GM12878 (cell line): Measurements from ENCODE around the gene MAPKAPK3. TPM values are rescaled to one million over a fixed set of nuclear protein-coding genes. Genes with fewer than 3 reads are reported as not detected.

Experiments used
- ATAC-seq: fragments of 200-7000 bp; cut with Tn5 transposase; 3 replicates; pipeline ENCODE4 v1.9.1; 2020; ENCODE audit warnings: mild to moderate bottlenecking, moderate library complexity
- BruUV-seq: library from RNA; stranded (reverse); fragments of 400-500 nt; replicated peaks from 2 replicates; lab custom pipeline; 2021; lab: Mats Ljungman, UMichigan
- CTCF ChIA-PET: fragments of 300-600 bp; sonication (Branson Sonifier 250); formaldehyde crosslinking; extraction: SDS; loops from one replicate; lab custom pipeline; 2021; ENCODE audit warnings: inconsistent platforms; lab: Yijun Ruan, JAX
- POLR2A ChIA-PET: fragments of 350-600 bp; formaldehyde crosslinking; extraction: SDS; loops from one replicate; lab custom pipeline; 2021; ENCODE audit warnings: inconsistent platforms; lab: Charles Lee
- RAD21 ChIA-PET: fragments of 300-600 bp; sonication (Branson Sonifier 250); formaldehyde crosslinking; loops from one replicate; lab custom pipeline; 2023; ENCODE audit warnings: antibody characterized with exemption; ENCODE audit not compliant: unreplicated experiment; lab: Charles Lee
- SMC1A ChIA-PET: fragments of 300-600 bp; sonication (Branson Sonifier 250); formaldehyde crosslinking; loops from one replicate; lab custom pipeline; 2023; ENCODE audit not compliant: unreplicated experiment, uncharacterized antibody; lab: Charles Lee
- DNase-seq: peaks from one replicate; pipeline ENCODE4 v3.0.0-alpha.2; 2011; ENCODE audit warnings: low read depth, low spot score
- FAIRE-seq: peaks from 3 replicates; lab custom pipeline; 2011; peaks lifted over from hg19 to GRCh38; lab: Jason Lieb, UNC
- H2AFZ ChIP-seq: 2 replicates; pipeline ENCODE4 v1.6.0; 2011; ENCODE audit warnings: low read depth, low read length, control low read depth; ENCODE audit not compliant: control insufficient read depth
- H3K27ac ChIP-seq: 2 replicates; pipeline ENCODE4 v1.5.1; 2011; ENCODE audit warnings: control low read depth; ENCODE audit not compliant: control insufficient read depth, insufficient read depth
- H3K27me3 ChIP-seq, 2 experiments: replicated peaks in 1 of 2; 2 replicates each; pipeline versions ENCODE4 v1.6.0 to v1.6.1; 2011; ENCODE audit warnings: low read length in 1 of 2; ENCODE audit not compliant: control insufficient read depth in 2 of 2, insufficient read depth in 2 of 2
- H3K36me3 ChIP-seq, 2 experiments: 2 replicates each; pipeline ENCODE4 v1.5.1; 2011; ENCODE audit warnings: low read length in 1 of 2; ENCODE audit not compliant: control insufficient read depth in 2 of 2, insufficient read depth in 2 of 2
- H3K4me1 ChIP-seq: 2 replicates; pipeline ENCODE4 v1.6.1; 2011; ENCODE audit warnings: mild to moderate bottlenecking, low read length, moderate library complexity, mixed read lengths; ENCODE audit not compliant: control insufficient read depth, insufficient read depth
- H3K4me2 ChIP-seq: 2 replicates; pipeline ENCODE4 v1.6.0; 2011; ENCODE audit warnings: control low read depth; ENCODE audit not compliant: control insufficient read depth, insufficient read depth
- H3K4me3 ChIP-seq: fragments of 200-600 bp; sonication (generic); 2 replicates; pipeline ENCODE4 v1.5.1; 2016
- H3K79me2 ChIP-seq: 2 replicates; pipeline ENCODE4 v1.6.0; 2011; ENCODE audit warnings: low read length; ENCODE audit not compliant: control insufficient read depth, insufficient read depth
- H3K9ac ChIP-seq: 2 replicates; pipeline ENCODE4 v1.8.0; 2011; ENCODE audit warnings: low read length, control low read depth, mixed read lengths; ENCODE audit not compliant: control insufficient read depth, insufficient read depth
- H3K9me3 ChIP-seq: replicated peaks from 3 replicates; pipeline ENCODE4 v1.5.1; 2011; ENCODE audit warnings: mild to moderate bottlenecking, low read length; ENCODE audit not compliant: control insufficient read depth, insufficient read depth
- H4K20me1 ChIP-seq: 2 replicates; pipeline ENCODE4 v1.6.0; 2011; ENCODE audit not compliant: control insufficient read depth, insufficient read depth
- BCL3 ChIP-seq: IDR thresholded peaks from 2 replicates; pipeline ENCODE4 v1.6.1; 2011; ENCODE audit warnings: borderline replicate concordance, low read depth, mild to moderate bottlenecking, moderate library complexity, low read length; ENCODE audit not compliant: insufficient read depth, poor library complexity, severe bottlenecking
- HDAC2 ChIP-seq: fragments of 200-600 bp; sonication (generic); IDR thresholded peaks from 2 replicates; pipeline ENCODE4 v1.6.1; 2017
- JUND ChIP-seq: IDR thresholded peaks from 2 replicates; pipeline ENCODE4 v1.6.1; 2012; ENCODE audit warnings: low read depth, mild to moderate bottlenecking, low read length, improper control_type of control experiment, moderate library complexity
- KAT2A ChIP-seq: conservative IDR thresholded peaks from 2 replicates; pipeline ENCODE4 v1.6.1; 2011; ENCODE audit warnings: low read depth, low read length; ENCODE audit not compliant: control insufficient read depth
- KLF5 ChIP-seq: fragments of 450-650 bp; IDR thresholded peaks from 2 replicates; pipeline ENCODE4 v1.6.1; 2014; ENCODE audit warnings: mild to moderate bottlenecking; ENCODE audit not compliant: partially characterized antibody
- MYC ChIP-seq: IDR thresholded peaks from 2 replicates; pipeline ENCODE4 v1.6.1; 2011; ENCODE audit warnings: mild to moderate bottlenecking, low read length, moderate library complexity, inconsistent platforms; ENCODE audit not compliant: insufficient read depth, insufficient replicate concordance, insufficient read length, severe bottlenecking
- PAX8 ChIP-seq: fragments of 450-650 bp; IDR thresholded peaks from 2 replicates; pipeline ENCODE4 v1.6.1; 2017; ENCODE audit warnings: mild to moderate bottlenecking, moderate library complexity
- POLR2AphosphoS5 ChIP-seq: IDR thresholded peaks from 2 replicates; pipeline ENCODE4 v1.6.1; 2011; ENCODE audit warnings: mild to moderate bottlenecking, low read length, inconsistent platforms
- SIN3A ChIP-seq: IDR thresholded peaks from 2 replicates; pipeline ENCODE4 v1.6.1; 2012; ENCODE audit warnings: low read depth, low read length, improper control_type of control experiment
- SMC3 ChIP-seq: IDR thresholded peaks from 2 replicates; pipeline ENCODE4 v1.6.1; 2011; ENCODE audit warnings: low read length, improper control_type of control experiment, borderline replicate concordance
- SUZ12 ChIP-seq: fragments of 200-600 bp; sonication (generic); IDR thresholded peaks from one replicate; pipeline ENCODE4 v1.6.1; 2018; ENCODE audit warnings: antibody characterized with exemption, mild to moderate bottlenecking; ENCODE audit not compliant: unreplicated experiment
- TARDBP ChIP-seq: IDR thresholded peaks from 2 replicates; pipeline ENCODE4 v1.6.1; 2016; ENCODE audit warnings: borderline replicate concordance
- ZNF217 ChIP-seq: fragments of 450-650 bp; IDR thresholded peaks from 2 replicates; pipeline ENCODE4 v1.6.1; 2017; ENCODE audit warnings: antibody characterized with exemption, mild to moderate bottlenecking
- ZNF622 ChIP-seq: fragments of 450-650 bp; IDR thresholded peaks from 2 replicates; pipeline ENCODE4 v1.6.1; 2017; ENCODE audit warnings: mild to moderate bottlenecking, inconsistent platforms
- WGBS: methylation state at CpG from one replicate; pipeline ENCODE4 v1.1.6; 2016; ENCODE audit warnings: low lambda C conversion rate; ENCODE audit not compliant: insufficient replicate concordance, insufficient coverage; ENCODE audit errors: missing lambda C conversion rate; 5-methylcytosine and 5-hydroxymethylcytosine counted together
- in situ Hi-C: fragments of 300-500 bp; cut with MboI; formaldehyde crosslinking; loops from 9 replicates; pipeline ENCODE4 v1.14.3; 2018; ENCODE audit warnings: mixed read lengths
- intact Hi-C: fragments of 100-400 bp; cut with micrococcal nuclease; formaldehyde crosslinking; loops from one replicate; pipeline ENCODE4 v1.14.2; 2022; ENCODE audit not compliant: unreplicated experiment
- polyA plus RNA-seq, 11 experiments: library from polyadenylated mRNA; depleted of rRNA in 4 of 11; unstranded in 6 of 11; stranded (reverse) in 5 of 11; fragments of >200 nt; fragmentation: Nextera tagmentation in 4 of 11; fragmentation: Illumina TruSeq in 1 of 11; extraction: Ambion mirVana in 4 of 11; extraction: Trizol in 1 of 11; gene quantifications; 1 replicate in 1 of 11; 2 replicates in 10 of 11; pipeline versions ENCODE4 v1.2.1 to v1.2.3, GENCODE V29; 2011 to 2016; ENCODE audit warnings: inconsistent platforms in 2 of 11, missing spikeins in 2 of 11, low read depth in 1 of 11
- total RNA-seq, 4 experiments: library from RNA; depleted of rRNA in 3 of 4; stranded (reverse); fragments of >200 nt in 3 of 4; fragmentation: Illumina TruSeq in 1 of 4; extraction: Trizol in 1 of 4; gene quantifications; 2 replicates each; pipeline versions ENCODE4 v1.2.1 to v1.2.3, GENCODE V29; 2013 to 2021
- TF ChIP-seq, protein P1 (sequence below): fragments of 450-650 bp; IDR thresholded peaks from 2 replicates; pipeline ENCODE4 v1.6.1; 2016; ENCODE audit warnings: mild to moderate bottlenecking
- TF ChIP-seq, protein P2 (sequence below): IDR thresholded peaks from 2 replicates; pipeline ENCODE4 v1.6.1; 2011; ENCODE audit warnings: low read depth, low read length, improper control_type of control experiment, borderline replicate concordance
- TF ChIP-seq, protein P3 (sequence below): fragments of 450-650 bp; IDR thresholded peaks from 2 replicates; pipeline ENCODE4 v1.6.1; 2017; ENCODE audit warnings: antibody characterized with exemption, mild to moderate bottlenecking, moderate library complexity

The MAPKAPK3 gene
- total and polyA plus RNA-seq, 10 of the 15 experiments (the other 5 are each of a cell fraction or from before 2014, with no cell fraction given): 7.9 to 66.0 (median 39.0) TPM

- ChIA-PET POLR2A (no interaction called here), SMC1A (interaction anchor here (8.0 kb wide), 1 partner anchor 40 kb away, joined by 81 read pairs; the partner anchor contains the start of gene MAPKAPK3), CTCF (interaction anchor here (10.8 kb wide), 1 partner anchor 39 kb away, joined by 250 read pairs; the partner anchor contains the start of gene MAPKAPK3), RAD21 (no interaction called here)
- no TSS peak for BruUV-seq
- Histone ChIP-seq H3K4me3 (no peak overlapping the region), H3K9ac (no peak overlapping the region), H3K27ac (no peak overlapping the region), H3K79me2 (no peaks in the 10 kb centered on the region), H3K36me3 (no peaks in the 10 kb centered on the region), H3K9me3 (no peaks in the 10 kb centered on the region), H4K20me1 (no peaks in the 10 kb centered on the region), H3K27me3 (no peaks in the 10 kb centered on the region; a peak in 3 of 4 replicates), H3K4me2 (no peak overlapping the region), H2AFZ (no peak overlapping the region), H3K4me1 (no peaks in the 10 kb centered on the region)
- no peak for ATAC-seq
- no peak for DNase-seq
- in situ Hi-C loops (no loop called here), intact Hi-C loops (no loop called here)
- WGBS: 9% methylated on average over 3 of the region's 3 CpGs
- FAIRE-seq: no peak
- TF ChIP-seq KLF5 (no peak), ZNF217 (no peak), BCL3 (no peak), PAX8 (no peak), SIN3A (no peak), POLR2AphosphoS5 (no peak), SMC3 (no peak), MYC (no peak), KAT2A (no peak), JUND (no peak), TARDBP (no peak), ZNF622 (no peak), SUZ12 (no peak), HDAC2 (no peak)
- TF ChIP-seq, protein P1, sequence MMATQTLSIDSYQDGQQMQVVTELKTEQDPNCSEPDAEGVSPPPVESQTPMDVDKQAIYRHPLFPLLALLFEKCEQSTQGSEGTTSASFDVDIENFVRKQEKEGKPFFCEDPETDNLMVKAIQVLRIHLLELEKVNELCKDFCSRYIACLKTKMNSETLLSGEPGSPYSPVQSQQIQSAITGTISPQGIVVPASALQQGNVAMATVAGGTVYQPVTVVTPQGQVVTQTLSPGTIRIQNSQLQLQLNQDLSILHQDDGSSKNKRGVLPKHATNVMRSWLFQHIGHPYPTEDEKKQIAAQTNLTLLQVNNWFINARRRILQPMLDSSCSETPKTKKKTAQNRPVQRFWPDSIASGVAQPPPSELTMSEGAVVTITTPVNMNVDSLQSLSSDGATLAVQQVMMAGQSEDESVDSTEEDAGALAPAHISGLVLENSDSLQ: no peak
- TF ChIP-seq, protein P2, sequence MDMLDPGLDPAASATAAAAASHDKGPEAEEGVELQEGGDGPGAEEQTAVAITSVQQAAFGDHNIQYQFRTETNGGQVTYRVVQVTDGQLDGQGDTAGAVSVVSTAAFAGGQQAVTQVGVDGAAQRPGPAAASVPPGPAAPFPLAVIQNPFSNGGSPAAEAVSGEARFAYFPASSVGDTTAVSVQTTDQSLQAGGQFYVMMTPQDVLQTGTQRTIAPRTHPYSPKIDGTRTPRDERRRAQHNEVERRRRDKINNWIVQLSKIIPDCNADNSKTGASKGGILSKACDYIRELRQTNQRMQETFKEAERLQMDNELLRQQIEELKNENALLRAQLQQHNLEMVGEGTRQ: no peak
- TF ChIP-seq, protein P3, sequence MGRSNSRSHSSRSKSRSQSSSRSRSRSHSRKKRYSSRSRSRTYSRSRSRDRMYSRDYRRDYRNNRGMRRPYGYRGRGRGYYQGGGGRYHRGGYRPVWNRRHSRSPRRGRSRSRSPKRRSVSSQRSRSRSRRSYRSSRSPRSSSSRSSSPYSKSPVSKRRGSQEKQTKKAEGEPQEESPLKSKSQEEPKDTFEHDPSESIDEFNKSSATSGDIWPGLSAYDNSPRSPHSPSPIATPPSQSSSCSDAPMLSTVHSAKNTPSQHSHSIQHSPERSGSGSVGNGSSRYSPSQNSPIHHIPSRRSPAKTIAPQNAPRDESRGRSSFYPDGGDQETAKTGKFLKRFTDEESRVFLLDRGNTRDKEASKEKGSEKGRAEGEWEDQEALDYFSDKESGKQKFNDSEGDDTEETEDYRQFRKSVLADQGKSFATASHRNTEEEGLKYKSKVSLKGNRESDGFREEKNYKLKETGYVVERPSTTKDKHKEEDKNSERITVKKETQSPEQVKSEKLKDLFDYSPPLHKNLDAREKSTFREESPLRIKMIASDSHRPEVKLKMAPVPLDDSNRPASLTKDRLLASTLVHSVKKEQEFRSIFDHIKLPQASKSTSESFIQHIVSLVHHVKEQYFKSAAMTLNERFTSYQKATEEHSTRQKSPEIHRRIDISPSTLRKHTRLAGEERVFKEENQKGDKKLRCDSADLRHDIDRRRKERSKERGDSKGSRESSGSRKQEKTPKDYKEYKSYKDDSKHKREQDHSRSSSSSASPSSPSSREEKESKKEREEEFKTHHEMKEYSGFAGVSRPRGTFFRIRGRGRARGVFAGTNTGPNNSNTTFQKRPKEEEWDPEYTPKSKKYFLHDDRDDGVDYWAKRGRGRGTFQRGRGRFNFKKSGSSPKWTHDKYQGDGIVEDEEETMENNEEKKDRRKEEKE: no peak
Observed at GRCh38 chr3:50657816-50658215, 40.9 kb downstream of the MAPKAPK3 start.
